ENCODE results near the gene ARHGAP22.
A peak's percentile ranks its signal among the peaks of the same experiment; 100 is the strongest.

The ARHGAP22 gene

GRCh38 chr10:48496831-48497779 lies 107.8 kb downstream of the ARHGAP22 start:
- peak; percentile 41 to 78 (median 72) for DNase-seq

GRCh38 chr10:48496105-48496830 lies 108.6 kb downstream of the ARHGAP22 start:
- DNase-seq: no peak

- DNase-seq: no peak
Measured at GRCh38 chr10:48495282-48496045, 109.4 kb downstream of the ARHGAP22 start.

GRCh38 chr10:48494611-48495010 lies 110.3 kb downstream of the ARHGAP22 start:
- DNase-seq: no peak

- DNase-seq: no peak
Measured at GRCh38 chr10:48494073-48494472, 110.8 kb downstream of the ARHGAP22 start.

- DNase-seq: peak; percentile 85 to 93 (median 90)
Measured at GRCh38 chr10:48493083-48493871, 111.6 kb downstream of the ARHGAP22 start.

- no peak for DNase-seq
Measured at GRCh38 chr10:48492201-48492600, 112.7 kb downstream of the ARHGAP22 start.

- no peak for DNase-seq
Measured at GRCh38 chr10:48491392-48492139, 113.3 kb downstream of the ARHGAP22 start.

GRCh38 chr10:48490946-48491345 lies 113.9 kb downstream of the ARHGAP22 start:
- DNase-seq: no peak

- DNase-seq: no peak
Measured at GRCh38 chr10:48490571-48490940, 114.3 kb downstream of the ARHGAP22 start.

- DNase-seq: no peak
Measured at GRCh38 chr10:48489099-48489498, 115.8 kb downstream of the ARHGAP22 start.

- DNase-seq: no peak
Measured at GRCh38 chr10:48487244-48487643, 117.6 kb downstream of the ARHGAP22 start.

GRCh38 chr10:48485711-48486110 lies 119.2 kb downstream of the ARHGAP22 start:
- DNase-seq: no peak

- no peak for DNase-seq
Measured at GRCh38 chr10:48484911-48485310, 120.0 kb downstream of the ARHGAP22 start.

- DNase-seq: no peak
Measured at GRCh38 chr10:48482207-48482606, 122.7 kb downstream of the ARHGAP22 start.

GRCh38 chr10:48481385-48481784 lies 123.5 kb downstream of the ARHGAP22 start:
- DNase-seq: no peak

GRCh38 chr10:48480397-48481374 lies 124.2 kb downstream of the ARHGAP22 start:
- DNase-seq: no peak

- peak; percentile 15 to 44 (median 34) for DNase-seq
Measured at GRCh38 chr10:48478980-48479811, 125.7 kb downstream of the ARHGAP22 start.

- DNase-seq: no peak
Measured at GRCh38 chr10:48478469-48478868, 126.4 kb downstream of the ARHGAP22 start.

Measured in suppressor macrophage (primary cell).